MM.1S (cell line): ENCODE measurements around the gene ULK4.

Experiments
- DNase-seq: peaks from one replicate; pipeline ENCODE4 v3.0.0-alpha.2; 2015
- H2AFZ ChIP-seq: fragments of 300-600 bp; sonication (generic); 2 replicates; pipeline ENCODE4 v1.6.0; 2016; ENCODE audit warnings: antibody characterized with exemption, low read length
- H3F3A ChIP-seq: fragments of 300-600 bp; sonication (generic); 2 replicates; pipeline ENCODE4 v1.6.1; 2016; ENCODE audit warnings: mild to moderate bottlenecking, antibody characterized with exemption, low read length, moderate library complexity, mixed read lengths; ENCODE audit not compliant: insufficient read depth
- H3K27ac ChIP-seq: fragments of 300-600 bp; sonication (generic); 2 replicates; pipeline ENCODE4 v1.5.1; 2016; ENCODE audit warnings: mild to moderate bottlenecking, low read length
- H3K27me3 ChIP-seq: fragments of 300-600 bp; sonication (generic); replicated peaks from 2 replicates; pipeline ENCODE4 v1.6.0; 2016; ENCODE audit warnings: low read length; ENCODE audit not compliant: insufficient read depth
- H3K36me3 ChIP-seq: fragments of 300-600 bp; sonication (generic); replicated peaks from 2 replicates; pipeline ENCODE4 v1.6.1; 2016; ENCODE audit warnings: mild to moderate bottlenecking, low read length, mixed read lengths; ENCODE audit not compliant: insufficient read depth
- H3K4me1 ChIP-seq: fragments of 300-600 bp; sonication (generic); 2 replicates; pipeline ENCODE4 v1.6.1; 2016; ENCODE audit warnings: low read length, mixed read lengths
- H3K4me2 ChIP-seq: fragments of 300-600 bp; sonication (generic); 2 replicates; pipeline ENCODE4 v1.6.0; 2016; ENCODE audit warnings: low read depth, low read length
- H3K4me3 ChIP-seq: fragments of 300-600 bp; sonication (generic); 2 replicates; pipeline ENCODE4 v1.5.1; 2016; ENCODE audit warnings: low read length, mixed read lengths
- H3K79me2 ChIP-seq: fragments of 300-600 bp; sonication (generic); 2 replicates; pipeline ENCODE4 v1.6.1; 2016; ENCODE audit warnings: mixed run types, low read length, mixed read lengths
- H3K9ac ChIP-seq: fragments of 300-600 bp; sonication (generic); 2 replicates; pipeline ENCODE4 v1.6.1; 2016; ENCODE audit warnings: low read length, mixed read lengths
- H3K9me2 ChIP-seq: fragments of 300-600 bp; sonication (generic); replicated peaks from 2 replicates; pipeline ENCODE4 v1.6.1; 2016; ENCODE audit warnings: mild to moderate bottlenecking, low read length, mixed read lengths; ENCODE audit not compliant: insufficient read depth
- H3K9me3 ChIP-seq: fragments of 300-600 bp; sonication (generic); replicated peaks from 2 replicates; pipeline ENCODE4 v1.6.1; 2016; ENCODE audit warnings: mild to moderate bottlenecking, low read length, mixed read lengths; ENCODE audit not compliant: insufficient read depth
- H4K20me1 ChIP-seq: fragments of 300-600 bp; sonication (generic); 2 replicates; pipeline ENCODE4 v1.6.1; 2016; ENCODE audit warnings: mild to moderate bottlenecking, low read length, moderate library complexity, mixed read lengths; ENCODE audit not compliant: insufficient read depth
- CTCF ChIP-seq: fragments of 300-600 bp; sonication (generic); IDR thresholded peaks from 2 replicates; pipeline ENCODE4 v1.5.1; 2016; ENCODE audit warnings: antibody characterized with exemption, low read length, mixed read lengths
- EZH2 ChIP-seq: fragments of 300-600 bp; sonication (generic); optimal IDR thresholded peaks from 2 replicates; pipeline ENCODE3; 2017; ENCODE audit warnings: low read depth, mild to moderate bottlenecking, antibody characterized with exemption, low read length, mixed read lengths
- EZH2phosphoT487 ChIP-seq: fragments of 300-600 bp; sonication (generic); IDR thresholded peaks from 2 replicates; pipeline ENCODE4 v1.6.1; 2018; ENCODE audit warnings: antibody characterized with exemption, low read length

Gene ULK4

GRCh38 chr3:41237907-41238306 is 724.0 kb downstream of the ULK4 start:
- TF ChIP-seq EZH2phosphoT487 (no peak), EZH2 (no peak), CTCF (no peak)
- Histone ChIP-seq H4K20me1 (no peaks in the 10 kb centered on the region), H3K27me3 (no peaks in the 10 kb centered on the region), H3K9me3 (no peaks in the 10 kb centered on the region), H3K9me2 (no peaks in the 10 kb centered on the region), H3K4me2 (no peak overlapping the region), H3K4me3 (no peak overlapping the region), H3K27ac (no peak overlapping the region), H3K36me3 (peaks cover 16% of the 10 kb centered on the region; the same call in 1 of the 2 replicates), H3K9ac (no peak overlapping the region), H3K79me2 (no peaks in the 10 kb centered on the region), H3K4me1 (no peaks in the 10 kb centered on the region), H2AFZ (no peak overlapping the region), H3F3A (no peaks in the 10 kb centered on the region)
- DNase-seq = no peak

GRCh38 chr3:41236228-41236627 is 725.7 kb downstream of the ULK4 start:
- Histone ChIP-seq H3K4me2 (no peak overlapping the region), H2AFZ (no peak overlapping the region), H3K79me2 (no peaks in the 10 kb centered on the region), H3K9me2 (no peaks in the 10 kb centered on the region), H3F3A (no peaks in the 10 kb centered on the region), H3K9me3 (no peaks in the 10 kb centered on the region), H3K36me3 (peaks cover 17% of the 10 kb centered on the region; the same call in 1 of the 2 replicates), H3K4me3 (no peak overlapping the region), H3K27ac (no peak overlapping the region), H4K20me1 (no peaks in the 10 kb centered on the region), H3K4me1 (no peaks in the 10 kb centered on the region), H3K27me3 (no peaks in the 10 kb centered on the region), H3K9ac (no peak overlapping the region)
- no peak for DNase-seq
- TF ChIP-seq EZH2phosphoT487 = no peak
- no peak for TF ChIP-seq EZH2
- no peak for TF ChIP-seq CTCF

- no peak overlapping the region for H3K9ac ChIP-seq
- TF ChIP-seq EZH2 = no peak
- no peak for TF ChIP-seq EZH2phosphoT487
- no peak for TF ChIP-seq CTCF
- H3K4me2 ChIP-seq = no peak overlapping the region
- H2AFZ ChIP-seq = no peak overlapping the region
- no peaks in the 10 kb centered on the region for H4K20me1 ChIP-seq
- no peak overlapping the region for H3K4me3 ChIP-seq
- H3K79me2 ChIP-seq = peaks cover under 1% of the 10 kb centered on the region; the same call in 1 of the 2 replicates
- no peaks in the 10 kb centered on the region for H3K4me1 ChIP-seq
- H3F3A ChIP-seq = no peaks in the 10 kb centered on the region
- no peaks in the 10 kb centered on the region for H3K9me2 ChIP-seq
- H3K27ac ChIP-seq = no peak overlapping the region
- no peaks in the 10 kb centered on the region for H3K27me3 ChIP-seq
- no peaks in the 10 kb centered on the region for H3K9me3 ChIP-seq
- DNase-seq = no peak
- peaks cover 17% of the 10 kb centered on the region; the same call in 1 of the 2 replicates for H3K36me3 ChIP-seq
Observed at GRCh38 chr3:41234823-41235721, 726.8 kb downstream of the ULK4 start.
